Prostate gland (tissue), 2 donors: ENCODE data around the gene CEP131.

Source experiments
- POLR2A ChIP-seq: fragments of 450-650 bp; IDR thresholded peaks from one replicate; pipeline ENCODE4 v1.6.1; 2016; ENCODE audit warnings: antibody characterized with exemption, mild to moderate bottlenecking
- POLR2AphosphoS5 ChIP-seq: sonication (generic); formaldehyde crosslinking; IDR thresholded peaks from one replicate; pipeline ENCODE4 v1.6.1; 2017; ENCODE audit warnings: antibody characterized with exemption
- TF ChIP-seq, protein P1 (sequence below), 4 experiments: fragments of 200-600 bp in 2 of 4; fragments of 450-650 bp in 2 of 4; sonication (generic) in 2 of 4; IDR thresholded peaks; 1 replicate in 3 of 4; 2 replicates in 1 of 4; pipeline ENCODE4 v1.5.1; 2016 to 2019; ENCODE audit warnings: antibody characterized with exemption in 4 of 4, mild to moderate bottlenecking in 2 of 4, moderate library complexity in 2 of 4

DNA sequence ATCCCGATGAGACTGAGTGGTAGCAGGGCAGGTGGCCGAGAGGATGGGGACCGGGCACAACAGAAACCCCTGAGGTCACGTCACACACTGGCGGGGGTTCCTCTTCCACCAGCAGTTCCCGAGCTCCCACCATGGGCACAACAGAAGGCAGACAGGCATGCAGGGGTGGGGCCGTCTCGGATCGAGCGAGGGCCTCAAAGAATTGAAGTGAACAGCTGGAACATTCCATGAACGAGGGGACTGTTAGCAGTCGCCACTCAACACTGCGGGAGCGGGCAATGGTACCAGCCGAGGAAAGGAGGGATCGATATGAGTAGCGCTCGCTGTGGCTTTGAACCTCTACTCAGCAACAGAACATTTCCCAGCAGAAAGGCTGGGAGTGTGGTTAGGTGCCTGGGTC is 5.3 kb downstream of the CEP131 start:
- no peak for TF ChIP-seq POLR2A
- TF ChIP-seq, protein P1, sequence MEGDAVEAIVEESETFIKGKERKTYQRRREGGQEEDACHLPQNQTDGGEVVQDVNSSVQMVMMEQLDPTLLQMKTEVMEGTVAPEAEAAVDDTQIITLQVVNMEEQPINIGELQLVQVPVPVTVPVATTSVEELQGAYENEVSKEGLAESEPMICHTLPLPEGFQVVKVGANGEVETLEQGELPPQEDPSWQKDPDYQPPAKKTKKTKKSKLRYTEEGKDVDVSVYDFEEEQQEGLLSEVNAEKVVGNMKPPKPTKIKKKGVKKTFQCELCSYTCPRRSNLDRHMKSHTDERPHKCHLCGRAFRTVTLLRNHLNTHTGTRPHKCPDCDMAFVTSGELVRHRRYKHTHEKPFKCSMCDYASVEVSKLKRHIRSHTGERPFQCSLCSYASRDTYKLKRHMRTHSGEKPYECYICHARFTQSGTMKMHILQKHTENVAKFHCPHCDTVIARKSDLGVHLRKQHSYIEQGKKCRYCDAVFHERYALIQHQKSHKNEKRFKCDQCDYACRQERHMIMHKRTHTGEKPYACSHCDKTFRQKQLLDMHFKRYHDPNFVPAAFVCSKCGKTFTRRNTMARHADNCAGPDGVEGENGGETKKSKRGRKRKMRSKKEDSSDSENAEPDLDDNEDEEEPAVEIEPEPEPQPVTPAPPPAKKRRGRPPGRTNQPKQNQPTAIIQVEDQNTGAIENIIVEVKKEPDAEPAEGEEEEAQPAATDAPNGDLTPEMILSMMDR (IDR thresholded peaks at IDR 0.05): no peak
- TF ChIP-seq POLR2AphosphoS5: no peak
